HepG2 (cell line): Measurements from ENCODE around the gene SLC17A9. TPM values are rescaled to one million over a fixed set of nuclear protein-coding genes. Genes with fewer than 3 reads are reported as not detected.
A peak's percentile ranks its signal among the peaks of the same experiment; 100 is the strongest.

Experiments
- ARHGAP35 ChIP-seq: sonication (generic); formaldehyde crosslinking; IDR thresholded peaks from 2 replicates; pipeline ENCODE4 v1.9.0; 2022; ENCODE audit warnings: mild to moderate bottlenecking, inconsistent platforms, moderate library complexity, missing genetic modification reagents, borderline replicate concordance
- ATM ChIP-seq: fragments of 450-650 bp; IDR thresholded peaks from 2 replicates; pipeline ENCODE4 v1.7.1; 2017; ENCODE audit warnings: mild to moderate bottlenecking, borderline replicate concordance
- CTCF ChIP-seq: sonication (generic); formaldehyde crosslinking; IDR thresholded peaks from 2 replicates; pipeline ENCODE4 v1.5.0; 2020; ENCODE audit warnings: mild to moderate bottlenecking, missing genetic modification reagents, moderate library complexity
- FOXP1 ChIP-seq, 2 experiments: fragments of 450-650 bp in 1 of 2; IDR thresholded peaks; 2 replicates each; pipeline ENCODE4 v1.6.1; 2017 to 2018; ENCODE audit warnings: antibody characterized with exemption in 1 of 2
- HES4 ChIP-seq: sonication (generic); formaldehyde crosslinking; IDR thresholded peaks from 2 replicates; pipeline ENCODE4 v1.9.0; 2021; ENCODE audit warnings: mild to moderate bottlenecking, missing genetic modification reagents, borderline replicate concordance
- HNRNPLL ChIP-seq: fragments of 200-400 bp; formaldehyde crosslinking; IDR thresholded peaks from 2 replicates; pipeline ENCODE4 v1.6.1; 2017; ENCODE audit warnings: mild to moderate bottlenecking, low read depth, low read length; ENCODE audit not compliant: poor library complexity, severe bottlenecking
- JUND ChIP-seq: sonication (generic); formaldehyde crosslinking; IDR thresholded peaks from 2 replicates; pipeline ENCODE4 v1.8.0; 2022; ENCODE audit warnings: mild to moderate bottlenecking, missing genetic modification reagents
- KAT2B ChIP-seq: fragments of 150-350 bp; IDR thresholded peaks from 2 replicates; pipeline ENCODE4 v1.6.1; 2014; ENCODE audit warnings: low read depth, low read length, borderline replicate concordance
- MLLT10 ChIP-seq: sonication (generic); formaldehyde crosslinking; IDR thresholded peaks from 2 replicates; pipeline ENCODE4 v1.4.0; 2020; ENCODE audit warnings: missing genetic modification reagents
- MYC ChIP-seq: sonication (generic); formaldehyde crosslinking; IDR thresholded peaks from 2 replicates; pipeline ENCODE4 v1.9.0; 2021; ENCODE audit warnings: missing genetic modification reagents, borderline replicate concordance
- NCOR1 ChIP-seq: fragments of 200-600 bp; sonication (generic); IDR thresholded peaks from 2 replicates; pipeline ENCODE4 v1.7.0; 2017; ENCODE audit warnings: antibody characterized with exemption, low read length, borderline replicate concordance
- ONECUT2 ChIP-seq: sonication (generic); formaldehyde crosslinking; IDR thresholded peaks from 2 replicates; pipeline ENCODE4 v1.4.0; 2020; ENCODE audit warnings: missing genetic modification reagents
- PHF5A ChIP-seq: IDR thresholded peaks from one replicate; pipeline ENCODE4 v1.6.1; 2018; ENCODE audit warnings: low read depth, missing genetic modification reagents; ENCODE audit not compliant: unreplicated experiment
- PPARG ChIP-seq: conservative IDR thresholded peaks from 2 replicates; pipeline ENCODE4 v1.6.1; 2016; ENCODE audit warnings: missing biosample characterization, missing genetic modification reagents
- STAG1 ChIP-seq: sonication (generic); formaldehyde crosslinking; IDR thresholded peaks from 2 replicates; pipeline ENCODE4 v1.4.0; 2020; ENCODE audit warnings: missing genetic modification reagents
- UBTF ChIP-seq: sonication (generic); formaldehyde crosslinking; IDR thresholded peaks from 2 replicates; pipeline ENCODE4 v1.4.0; 2020; ENCODE audit warnings: mild to moderate bottlenecking, missing genetic modification reagents
- ZFP82 ChIP-seq: sonication (generic); formaldehyde crosslinking; IDR thresholded peaks from 2 replicates; pipeline ENCODE4 v1.5.1; 2020; ENCODE audit warnings: mild to moderate bottlenecking, missing genetic modification reagents, borderline replicate concordance
- ZNF230 ChIP-seq: sonication (generic); formaldehyde crosslinking; IDR thresholded peaks from 2 replicates; pipeline ENCODE4 v1.4.0; 2020; ENCODE audit warnings: mild to moderate bottlenecking, missing genetic modification reagents
- ZNF530 ChIP-seq: sonication (generic); formaldehyde crosslinking; IDR thresholded peaks from 2 replicates; pipeline ENCODE4 v1.5.0; 2020; ENCODE audit warnings: low read depth, mild to moderate bottlenecking, missing genetic modification reagents
- ZNF670 ChIP-seq: sonication (generic); formaldehyde crosslinking; IDR thresholded peaks from 2 replicates; pipeline ENCODE4 v1.8.0; 2022; ENCODE audit warnings: mild to moderate bottlenecking, missing genetic modification reagents, borderline replicate concordance
- ZNF710 ChIP-seq: sonication (generic); formaldehyde crosslinking; IDR thresholded peaks from 2 replicates; pipeline ENCODE4 v1.5.0; 2020; ENCODE audit warnings: mild to moderate bottlenecking, missing genetic modification reagents, borderline replicate concordance
- ZNF878 ChIP-seq: sonication (generic); formaldehyde crosslinking; IDR thresholded peaks from 2 replicates; pipeline ENCODE4 v1.8.1; 2023; ENCODE audit warnings: mild to moderate bottlenecking, missing genetic modification reagents, moderate library complexity
- polyA plus RNA-seq, 8 experiments: library from polyadenylated mRNA; depleted of rRNA in 3 of 8; stranded (reverse) in 7 of 8; unstranded in 1 of 8; fragments of >200 nt; fragmentation: Illumina TruSeq in 4 of 8; extraction: Trizol in 4 of 8; gene quantifications; 2 replicates each; pipeline versions ENCODE4 v1.2.1 to v1.2.3, GENCODE V29; 2011 to 2016; ENCODE audit warnings: low read depth in 4 of 8, missing spikeins in 1 of 8, mixed read lengths in 1 of 8; ENCODE audit not compliant: insufficient read depth in 1 of 8
- total RNA-seq, 5 experiments: library from RNA; depleted of rRNA; stranded (reverse); fragments of >200 nt; fragmentation: Illumina TruSeq; extraction: Trizol; gene quantifications; 2 replicates each; pipeline ENCODE4 v1.2.3, GENCODE V29; 2016; ENCODE audit warnings: low read depth in 1 of 5

The SLC17A9 gene
- total and polyA plus RNA-seq, 2 of the 13 experiments (the other 11 are each of a cell fraction or from before 2014, with no cell fraction given) = 110 to 191 TPM

- TF ChIP-seq ARHGAP35 (peak; percentile 71; the same call in 1 of the 2 replicates), ATM (no peak), HNRNPLL (peak; percentile 79), HES4 (CRISPR knock-in tag) (peak; percentile 4; the same call in 1 of the 2 replicates), JUND (peak; percentile 58), UBTF (CRISPR knock-in tag) (peak; percentile 77), ONECUT2 (CRISPR knock-in tag) (no peak), STAG1 (CRISPR knock-in tag) (peak; percentile 62), PPARG (peak; percentile 71; the same call in 1 of the 2 replicates), PHF5A (peak; percentile 82), CTCF (CRISPR knock-in tag) (peak; percentile 84), MLLT10 (CRISPR knock-in tag) (no peak), FOXP1 (IDR thresholded peaks at IDR 0.05) (no peak), FOXP1 (CRISPR knock-in tag; IDR thresholded peaks at IDR 0.05) (no peak), ZNF710 (no peak), ZNF878 (CRISPR knock-in tag) (peak; percentile 75; the same call in 1 of the 2 replicates), ZNF230 (no peak), MYC (CRISPR knock-in tag) (peak; percentile 85; the same call in 1 of the 2 replicates), ZNF530 (no peak), ZNF670 (CRISPR knock-in tag) (peak; percentile 60; the same call in 1 of the 2 replicates), KAT2B (no peak), ZFP82 (CRISPR knock-in tag) (peak; percentile 45; the same call in 1 of the 2 replicates), NCOR1 (no peak)
Measured at GRCh38 chr20:62926229-62927127, 26.0 kb upstream of the SLC17A9 start, which contains the start of gene DIDO1 (continued).
